RWPE2 (cell line): ENCODE data around the gene RTL1.

ENCODE experiments used
- ATAC-seq: fragments of 200-7000 bp; cut with Tn5 transposase; 3 replicates; pipeline ENCODE4 v1.9.1; 2021; ENCODE audit warnings: low read depth
- DNase-seq: peaks from one replicate; pipeline ENCODE4 v3.0.0-alpha.2; 2020; ENCODE audit warnings: low spot score
- H3K27ac ChIP-seq: fragments of 450-650 bp; 2 replicates; pipeline ENCODE4 v1.5.1; 2017; ENCODE audit warnings: mild to moderate bottlenecking; ENCODE audit not compliant: poor library complexity, severe bottlenecking
- H3K27me3 ChIP-seq: fragments of 250-450 bp; sonication (Bioruptor Pico); 2 replicates; pipeline ENCODE4 v1.5.1; 2021; ENCODE audit warnings: mild to moderate bottlenecking, moderate library complexity; ENCODE audit not compliant: insufficient read depth, poor library complexity, severe bottlenecking
- H3K36me3 ChIP-seq: fragments of 250-450 bp; sonication (Bioruptor Pico); 2 replicates; pipeline ENCODE4 v1.5.1; 2020; ENCODE audit warnings: low read depth, mild to moderate bottlenecking, moderate library complexity
- H3K4me1 ChIP-seq: fragments of 250-450 bp; sonication (Bioruptor Pico); 2 replicates; pipeline ENCODE4 v1.5.1; 2021; ENCODE audit warnings: mild to moderate bottlenecking, moderate library complexity; ENCODE audit not compliant: insufficient read depth, poor library complexity, severe bottlenecking
- H3K4me3 ChIP-seq: fragments of 250-450 bp; sonication (Bioruptor Pico); 2 replicates; pipeline ENCODE4 v1.5.1; 2021; ENCODE audit warnings: mild to moderate bottlenecking, moderate library complexity; ENCODE audit not compliant: severe bottlenecking
- H3K9me3 ChIP-seq: fragments of 250-450 bp; sonication (Bioruptor Pico); 2 replicates; pipeline ENCODE4 v1.5.1; 2021; ENCODE audit warnings: mild to moderate bottlenecking, moderate library complexity; ENCODE audit not compliant: severe bottlenecking
- TF ChIP-seq, protein P1 (sequence below): fragments of 450-650 bp; IDR thresholded peaks from one replicate; pipeline ENCODE4 v1.5.1; 2017; ENCODE audit warnings: mild to moderate bottlenecking, moderate library complexity; ENCODE audit not compliant: poor library complexity, severe bottlenecking

Gene RTL1

DNA sequence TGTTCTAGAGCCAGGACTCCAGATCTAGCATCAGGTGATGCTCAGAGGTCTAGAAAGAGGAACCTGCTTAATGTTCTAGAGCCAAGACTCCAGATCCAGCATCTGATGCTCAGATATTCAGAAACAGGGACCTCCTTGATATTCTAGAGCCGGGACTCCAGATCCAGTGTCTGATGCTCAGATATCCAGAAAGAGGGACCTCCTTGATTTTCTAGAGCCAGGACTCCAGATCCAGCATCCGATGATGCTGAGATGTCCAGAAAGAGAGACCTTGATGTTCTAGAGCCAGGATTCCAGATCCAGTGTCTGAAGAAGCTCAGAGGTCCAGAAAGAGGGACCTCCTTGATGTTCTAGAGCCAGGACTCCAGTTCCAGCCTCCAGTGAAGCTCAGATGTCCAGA, 40.7 kb downstream of the RTL1 start:
- DNase-seq (peak; percentile 3), ATAC-seq (no peak)
- Histone ChIP-seq H3K27ac (no peak overlapping the region), H3K4me3 (no peak overlapping the region), H3K36me3 (no peaks in the 10 kb centered on the region), H3K9me3 (no peaks in the 10 kb centered on the region), H3K4me1 (peaks cover 4% of the 10 kb centered on the region), H3K27me3 (no peaks in the 10 kb centered on the region)
- TF ChIP-seq, protein P1, sequence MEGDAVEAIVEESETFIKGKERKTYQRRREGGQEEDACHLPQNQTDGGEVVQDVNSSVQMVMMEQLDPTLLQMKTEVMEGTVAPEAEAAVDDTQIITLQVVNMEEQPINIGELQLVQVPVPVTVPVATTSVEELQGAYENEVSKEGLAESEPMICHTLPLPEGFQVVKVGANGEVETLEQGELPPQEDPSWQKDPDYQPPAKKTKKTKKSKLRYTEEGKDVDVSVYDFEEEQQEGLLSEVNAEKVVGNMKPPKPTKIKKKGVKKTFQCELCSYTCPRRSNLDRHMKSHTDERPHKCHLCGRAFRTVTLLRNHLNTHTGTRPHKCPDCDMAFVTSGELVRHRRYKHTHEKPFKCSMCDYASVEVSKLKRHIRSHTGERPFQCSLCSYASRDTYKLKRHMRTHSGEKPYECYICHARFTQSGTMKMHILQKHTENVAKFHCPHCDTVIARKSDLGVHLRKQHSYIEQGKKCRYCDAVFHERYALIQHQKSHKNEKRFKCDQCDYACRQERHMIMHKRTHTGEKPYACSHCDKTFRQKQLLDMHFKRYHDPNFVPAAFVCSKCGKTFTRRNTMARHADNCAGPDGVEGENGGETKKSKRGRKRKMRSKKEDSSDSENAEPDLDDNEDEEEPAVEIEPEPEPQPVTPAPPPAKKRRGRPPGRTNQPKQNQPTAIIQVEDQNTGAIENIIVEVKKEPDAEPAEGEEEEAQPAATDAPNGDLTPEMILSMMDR: no peak

DNA sequence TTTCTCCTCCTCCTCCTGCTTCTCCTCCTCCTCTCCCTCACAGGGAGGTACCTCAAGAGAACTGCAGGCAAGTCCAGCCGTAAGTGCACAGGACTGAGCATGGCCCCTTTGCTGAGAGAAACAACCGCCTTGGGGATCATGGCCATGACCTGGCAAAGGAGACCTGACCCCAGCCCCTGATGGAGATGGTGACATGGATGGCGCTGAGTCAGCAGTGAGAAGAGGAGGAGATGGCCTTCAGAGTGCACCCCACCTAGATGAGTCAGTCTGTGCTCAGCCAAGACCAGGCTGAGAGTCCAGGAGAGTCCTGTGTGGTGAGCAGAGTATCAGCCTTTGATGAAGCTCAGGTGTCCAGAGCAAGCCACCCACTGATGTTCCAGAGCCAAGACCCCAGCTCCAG, 41.2 kb downstream of the RTL1 start:
- Histone ChIP-seq H3K9me3 (no peaks in the 10 kb centered on the region), H3K27me3 (no peaks in the 10 kb centered on the region), H3K27ac (no peak overlapping the region), H3K4me1 (peaks cover 4% of the 10 kb centered on the region), H3K4me3 (no peak overlapping the region), H3K36me3 (no peaks in the 10 kb centered on the region)
- DNase-seq: peak; percentile 42
- TF ChIP-seq, protein P1: no peak
- ATAC-seq: no peak

DNA sequence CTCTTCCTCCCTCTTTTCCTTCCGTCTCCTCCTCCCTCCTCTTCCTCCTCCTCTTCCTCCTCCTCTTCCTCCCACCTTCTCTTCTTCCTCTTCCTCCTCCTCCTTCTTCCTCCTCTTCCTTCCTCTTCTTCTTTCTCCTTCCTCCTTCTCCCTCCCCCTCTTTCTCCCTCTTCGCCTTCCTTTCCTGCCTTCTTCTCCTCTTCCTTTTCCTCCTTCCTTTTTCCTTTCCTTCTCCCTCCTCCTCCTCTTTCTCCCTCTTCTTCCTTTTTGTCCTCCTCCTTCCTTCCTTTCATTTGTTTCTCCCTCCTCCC, 41.6 kb downstream of the RTL1 start:
- no peaks in the 10 kb centered on the region for H3K27me3 ChIP-seq
- H3K4me3 ChIP-seq: no peak overlapping the region
- H3K27ac ChIP-seq: no peak overlapping the region

DNA sequence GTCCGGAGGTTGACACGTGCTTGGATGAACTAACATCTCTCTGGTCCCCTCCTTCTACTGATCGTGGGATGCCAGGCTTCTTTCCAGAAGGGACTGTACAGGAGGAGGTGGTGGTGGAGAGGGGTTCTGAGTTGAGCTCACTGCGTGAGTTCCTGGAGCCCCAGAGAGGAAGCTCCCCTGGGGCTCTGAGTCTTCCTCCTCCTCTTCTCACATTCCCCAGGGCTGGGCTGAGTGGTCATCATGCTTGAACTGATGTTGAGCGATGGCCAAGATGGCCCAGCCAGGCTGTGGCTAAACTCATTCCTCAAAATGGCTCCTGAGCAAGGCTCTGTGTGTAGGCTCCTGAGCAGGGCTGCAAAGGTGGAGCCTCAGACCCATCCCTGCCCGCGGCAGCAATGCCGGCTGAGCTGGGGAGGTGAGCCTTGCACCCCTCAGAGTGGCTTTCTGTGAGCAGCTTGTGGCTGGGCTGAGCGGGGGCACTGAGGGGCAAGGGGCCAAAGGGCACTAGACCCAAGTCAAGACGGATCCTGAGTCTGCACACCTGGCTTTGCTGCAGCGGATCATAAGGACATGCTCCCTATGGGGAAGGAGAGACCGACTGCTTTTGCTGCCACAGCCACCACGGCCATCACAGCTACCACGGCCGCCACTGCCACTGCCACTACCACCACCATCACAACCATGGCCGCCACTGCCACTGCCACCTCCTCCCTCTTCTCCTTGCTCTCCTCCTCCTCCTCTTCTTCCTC, 42.2 kb downstream of the RTL1 start:
- ATAC-seq (no peak), DNase-seq (peak; percentile 63)
- H3K27ac ChIP-seq: no peak overlapping the region
- TF ChIP-seq, protein P1: no peak
- no peaks in the 10 kb centered on the region for H3K9me3 ChIP-seq
- H3K27me3 ChIP-seq: no peaks in the 10 kb centered on the region
- H3K36me3 ChIP-seq: no peaks in the 10 kb centered on the region
- H3K4me3 ChIP-seq: no peak overlapping the region
- peaks cover 4% of the 10 kb centered on the region for H3K4me1 ChIP-seq

More for the DNA sequence above, 41.6 kb downstream of the RTL1 start:
- Histone ChIP-seq H3K4me1 (peaks cover 4% of the 10 kb centered on the region), H3K9me3 (no peaks in the 10 kb centered on the region), H3K36me3 (no peaks in the 10 kb centered on the region)
- TF ChIP-seq, protein P1: no peak
- DNase-seq (no peak), ATAC-seq (no peak)

DNA sequence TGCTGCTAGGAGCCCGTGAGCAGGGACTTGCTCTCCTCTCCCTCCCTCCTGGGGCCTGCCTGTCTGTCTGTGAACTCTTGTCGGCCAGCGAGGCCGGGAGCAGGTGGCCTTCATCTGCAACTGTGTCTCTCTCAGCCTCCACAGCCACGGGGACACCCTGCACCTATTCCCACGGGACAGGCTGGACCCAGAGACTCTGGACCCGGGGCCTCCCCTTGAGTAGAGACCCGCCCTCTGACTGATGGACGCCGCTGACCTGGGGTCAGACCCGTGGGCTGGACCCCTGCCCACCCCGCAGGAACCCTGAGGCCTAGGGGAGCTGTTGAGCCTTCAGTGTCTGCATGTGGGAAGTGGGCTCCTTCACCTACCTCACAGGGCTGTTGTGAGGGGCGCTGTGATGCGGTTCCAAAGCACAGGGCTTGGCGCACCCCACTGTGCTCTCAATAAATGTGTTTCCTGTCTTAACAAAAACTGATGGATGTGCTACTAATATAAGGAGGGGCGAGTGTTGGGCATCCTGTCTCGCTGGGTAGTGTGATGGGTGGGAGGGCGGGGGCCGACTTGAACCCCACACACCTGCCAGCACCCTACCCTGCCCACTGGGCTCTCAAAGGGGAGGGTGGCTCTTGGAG, 42.9 kb downstream of the RTL1 start:
- Histone ChIP-seq H3K27ac (no peak overlapping the region), H3K9me3 (no peaks in the 10 kb centered on the region), H3K4me3 (no peak overlapping the region), H3K36me3 (no peaks in the 10 kb centered on the region), H3K27me3 (no peaks in the 10 kb centered on the region), H3K4me1 (peaks cover 4% of the 10 kb centered on the region)
- TF ChIP-seq, protein P1: no peak
- ATAC-seq: no peak
- DNase-seq: no peak
